NCI-H446 (cell line): ENCODE results near the gene NDUFA1.
"Not testable (repeated sequence)": the region's sequence is repeated elsewhere in the genome, so short reads cannot be mapped to it uniquely, and the experiment has no call there.

Experiments
- DNase-seq, 2 experiments: peaks; one replicate each; lab custom pipeline; 2025; lab: John Stamatoyannopoulos, UW

The NDUFA1 gene

GRCh38 chrX:119900976-119901375, 29.3 kb downstream of the NDUFA1 start:
- no peak for DNase-seq

GRCh38 chrX:119916310-119916709, 44.7 kb downstream of the NDUFA1 start:
- no peak for DNase-seq

- no peak for DNase-seq
Observed at GRCh38 chrX:119917877-119918276, 46.2 kb downstream of the NDUFA1 start.

GRCh38 chrX:119919835-119920585, 48.4 kb downstream of the NDUFA1 start:
- no peak for DNase-seq

- DNase-seq = not testable (repeated sequence)
Observed at GRCh38 chrX:119922391-119922790, 50.8 kb downstream of the NDUFA1 start.
